Muscle of arm (tissue), 12 donors: ENCODE measurements around the gene TBC1D22A. TPM values are rescaled to one million over a fixed set of nuclear protein-coding genes. Genes with fewer than 3 reads are reported as not detected.
"Not testable (repeated sequence)": the region's sequence is repeated elsewhere in the genome, so short reads cannot be mapped to it uniquely, and the experiment has no call there.

Experiments
- DNase-seq: peaks from one replicate; pipeline ENCODE4 v3.0.0-alpha.2; 2013
- polyA plus RNA-seq, 12 donors: library from polyadenylated mRNA; unstranded; fragments of 120-200 nt; gene quantifications; one replicate each; pipeline ENCODE4 v1.2.1, GENCODE V29; 2013; ENCODE audit not compliant: insufficient read length in 12 of 12

TBC1D22A gene
- polyA plus RNA-seq, 12 donors = 10.3 to 18.0 (median 13.1) TPM; not detected in 1

GRCh38 chr22:47115921-47116320 lies 353.5 kb downstream of the TBC1D22A start:
- DNase-seq = no peak

GRCh38 chr22:47116426-47117341 lies 354.2 kb downstream of the TBC1D22A start:
- no peak for DNase-seq

GRCh38 chr22:47117442-47117841 lies 355.0 kb downstream of the TBC1D22A start:
- DNase-seq = not testable (repeated sequence)

- no peak for DNase-seq
These were observed 356.7 kb downstream of the TBC1D22A start for GRCh38 chr22:47119181-47119580.

GRCh38 chr22:47120399-47120798 lies 357.9 kb downstream of the TBC1D22A start:
- no peak for DNase-seq

GRCh38 chr22:47121791-47122190 lies 359.3 kb downstream of the TBC1D22A start:
- no peak for DNase-seq

- DNase-seq = no peak
These were observed 360.1 kb downstream of the TBC1D22A start for GRCh38 chr22:47122441-47123000.

GRCh38 chr22:47123006-47123826 lies 360.8 kb downstream of the TBC1D22A start:
- no peak for DNase-seq

GRCh38 chr22:47123827-47124442 lies 361.5 kb downstream of the TBC1D22A start:
- no peak for DNase-seq

GRCh38 chr22:47124451-47124881 lies 362.0 kb downstream of the TBC1D22A start:
- no peak for DNase-seq

- no peak for DNase-seq
These were observed 362.5 kb downstream of the TBC1D22A start for GRCh38 chr22:47124961-47125360.

GRCh38 chr22:47125603-47126002 lies 363.2 kb downstream of the TBC1D22A start:
- DNase-seq = no peak

- no peak for DNase-seq
These were observed 363.9 kb downstream of the TBC1D22A start for GRCh38 chr22:47126344-47126811.

GRCh38 chr22:47127441-47127871 lies 365.0 kb downstream of the TBC1D22A start:
- DNase-seq = no peak

- DNase-seq = no peak
These were observed 365.8 kb downstream of the TBC1D22A start for GRCh38 chr22:47128216-47128615.

- peak; percentile 49 for DNase-seq
These were observed 366.3 kb downstream of the TBC1D22A start for GRCh38 chr22:47128622-47129215.

- no peak for DNase-seq
These were observed 367.6 kb downstream of the TBC1D22A start for GRCh38 chr22:47129902-47130635.

GRCh38 chr22:47130883-47131631 lies 368.6 kb downstream of the TBC1D22A start:
- no peak for DNase-seq

GRCh38 chr22:47131632-47132427 lies 369.4 kb downstream of the TBC1D22A start:
- no peak for DNase-seq
